ENCODE data around the gene DNAH17.

DNA sequence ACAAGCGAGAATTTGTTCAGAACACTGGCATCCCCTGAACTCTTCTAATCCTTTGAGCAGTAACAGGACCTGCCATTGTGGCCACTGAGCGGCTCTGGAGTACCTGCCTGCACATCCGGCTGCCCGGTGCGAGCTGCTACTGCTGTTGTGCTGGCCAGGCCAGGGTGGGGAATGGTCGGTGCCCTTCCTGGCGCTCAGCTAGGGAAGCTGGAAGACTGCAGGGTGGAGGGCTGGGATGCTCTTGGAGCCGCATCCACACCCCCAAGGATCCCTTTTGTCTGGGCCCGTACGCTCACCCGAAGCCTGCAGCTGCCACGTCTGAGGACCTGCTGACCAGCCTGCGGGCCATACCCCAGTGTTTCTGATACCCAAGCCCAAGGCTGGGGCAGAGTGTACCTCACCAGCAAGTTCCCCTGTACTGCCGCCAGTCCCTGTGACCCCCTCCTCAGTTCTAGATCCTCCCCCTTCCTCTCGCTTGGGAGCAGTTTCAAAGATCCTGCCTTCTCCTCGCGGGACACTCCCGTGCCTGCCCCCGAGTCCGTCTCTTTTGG is 149.1 kb downstream of the DNAH17 start:
- TF ChIP-seq, protein P1, sequence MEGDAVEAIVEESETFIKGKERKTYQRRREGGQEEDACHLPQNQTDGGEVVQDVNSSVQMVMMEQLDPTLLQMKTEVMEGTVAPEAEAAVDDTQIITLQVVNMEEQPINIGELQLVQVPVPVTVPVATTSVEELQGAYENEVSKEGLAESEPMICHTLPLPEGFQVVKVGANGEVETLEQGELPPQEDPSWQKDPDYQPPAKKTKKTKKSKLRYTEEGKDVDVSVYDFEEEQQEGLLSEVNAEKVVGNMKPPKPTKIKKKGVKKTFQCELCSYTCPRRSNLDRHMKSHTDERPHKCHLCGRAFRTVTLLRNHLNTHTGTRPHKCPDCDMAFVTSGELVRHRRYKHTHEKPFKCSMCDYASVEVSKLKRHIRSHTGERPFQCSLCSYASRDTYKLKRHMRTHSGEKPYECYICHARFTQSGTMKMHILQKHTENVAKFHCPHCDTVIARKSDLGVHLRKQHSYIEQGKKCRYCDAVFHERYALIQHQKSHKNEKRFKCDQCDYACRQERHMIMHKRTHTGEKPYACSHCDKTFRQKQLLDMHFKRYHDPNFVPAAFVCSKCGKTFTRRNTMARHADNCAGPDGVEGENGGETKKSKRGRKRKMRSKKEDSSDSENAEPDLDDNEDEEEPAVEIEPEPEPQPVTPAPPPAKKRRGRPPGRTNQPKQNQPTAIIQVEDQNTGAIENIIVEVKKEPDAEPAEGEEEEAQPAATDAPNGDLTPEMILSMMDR (IDR thresholded peaks at IDR 0.05), result no peak
- no peak for TF ChIP-seq POLR2A (IDR thresholded peaks at IDR 0.05)
- no peak for TF ChIP-seq POLR2AphosphoS5 (IDR thresholded peaks at IDR 0.05; ENCODE audit: insufficient read depth in 1 of 2, low read depth in 1 of 2)

Measured in vagina (tissue), 2 donors.